ENCODE data around the gene XRCC6.

- TF ChIP-seq POLR2A (IDR thresholded peaks at IDR 0.05; ENCODE audit: low read length) (no peak), GATA1 (IDR thresholded peaks at IDR 0.05; ENCODE audit: low read depth, low read length) (no peak)
These were observed 91.9 kb downstream of the XRCC6 start for GRCh38 chr22:41713004-41713403.
